HepG2 (cell line): ENCODE data around the gene RAP1GAP2. TPM values are rescaled to one million over a fixed set of nuclear protein-coding genes. Genes with fewer than 3 reads are reported as not detected.

Source experiments
- ATAC-seq: fragments of 200-7000 bp; cut with Tn5 transposase; 3 replicates; pipeline ENCODE4 v1.9.1; 2020; ENCODE audit warnings: mild to moderate bottlenecking, moderate library complexity
- BruUV-seq: library from RNA; stranded (reverse); fragments of 400-500 nt; replicated peaks from 2 replicates; lab custom pipeline; 2021; lab: Mats Ljungman, UMichigan
- CTCF ChIA-PET: fragments of 300-600 bp; formaldehyde crosslinking; extraction: SDS; loops from one replicate; lab custom pipeline; 2021; ENCODE audit warnings: low total read pairs, inconsistent platforms, low intra/inter-chr PET ratio; lab: Yijun Ruan, JAX
- POLR2A ChIA-PET: fragments of 350-600 bp; sonication (Branson Sonifier 250); formaldehyde crosslinking; loops from one replicate; lab custom pipeline; 2020; ENCODE audit warnings: antibody characterized with exemption, inconsistent platforms; lab: Yijun Ruan, JAX
- DNase-seq: peaks from one replicate; pipeline ENCODE4 v3.0.0-alpha.2; 2015; ENCODE audit warnings: low spot score
- FAIRE-seq: peaks from 3 replicates; lab custom pipeline; 2011; peaks lifted over from hg19 to GRCh38; lab: Jason Lieb, UNC
- H2AFZ ChIP-seq: one replicate; pipeline ENCODE4 v1.6.1; 2011; ENCODE audit warnings: low read length, inconsistent platforms
- H3K27ac ChIP-seq: fragments of 300-600 bp; 3 replicates; pipeline ENCODE4 v1.8.0; 2011; ENCODE audit warnings: mixed run types, mild to moderate bottlenecking, mixed read lengths, low read length, inconsistent platforms; ENCODE audit not compliant: insufficient read depth; ENCODE audit errors: extremely low read length
- H3K27me3 ChIP-seq, 2 experiments: fragments of 200-600 bp in 1 of 2; 2 replicates in 1 of 2; 3 replicates in 1 of 2; pipeline versions ENCODE4 v1.6.0 to v1.8.0; 2011; ENCODE audit warnings: low read length in 2 of 2, mild to moderate bottlenecking in 2 of 2, moderate library complexity in 2 of 2, inconsistent platforms in 1 of 2; ENCODE audit not compliant: insufficient read depth in 2 of 2, control insufficient read depth in 1 of 2
- H3K36me3 ChIP-seq, 2 experiments: fragments of 200-600 bp in 1 of 2; replicated peaks in 1 of 2; 2 replicates in 1 of 2; 3 replicates in 1 of 2; pipeline versions ENCODE4 v1.5.1 to v1.8.0; 2011; ENCODE audit warnings: low read length in 2 of 2, inconsistent platforms in 1 of 2; ENCODE audit not compliant: insufficient read depth in 2 of 2, control insufficient read depth in 1 of 2
- H3K4me1 ChIP-seq: 2 replicates; pipeline ENCODE4 v1.5.1; 2012; ENCODE audit warnings: low read length, inconsistent platforms; ENCODE audit not compliant: insufficient read depth
- H3K4me2 ChIP-seq: 2 replicates; pipeline ENCODE4 v1.6.0; 2011; ENCODE audit warnings: low read depth, low read length, inconsistent platforms
- H3K4me3 ChIP-seq, 3 experiments: fragments of 200-600 bp in 1 of 3; sonication (generic), shearing (Covaris generic) in 1 of 3; replicated peaks in 1 of 3; 2 replicates each; pipeline ENCODE4 v1.5.1; 2011 to 2016; ENCODE audit warnings: low read length in 3 of 3, inconsistent platforms in 2 of 3, low read depth in 2 of 3, mild to moderate bottlenecking in 2 of 3, control low read depth in 1 of 3, mixed read lengths in 1 of 3; ENCODE audit not compliant: insufficient read depth in 1 of 3
- H3K79me2 ChIP-seq: one replicate; pipeline ENCODE4 v1.6.1; 2011; ENCODE audit warnings: low read length, inconsistent platforms; ENCODE audit not compliant: insufficient read depth
- H3K9ac ChIP-seq: 2 replicates; pipeline ENCODE4 v1.6.0; 2011; ENCODE audit warnings: mild to moderate bottlenecking, low read depth, low read length, inconsistent platforms; ENCODE audit not compliant: insufficient read depth
- H3K9me3 ChIP-seq: 2 replicates; pipeline ENCODE4 v1.5.1; 2012; ENCODE audit warnings: mild to moderate bottlenecking, low read length
- H4K20me1 ChIP-seq: 2 replicates; pipeline ENCODE4 v1.6.0; 2011; ENCODE audit warnings: inconsistent platforms, mild to moderate bottlenecking, low read length, moderate library complexity; ENCODE audit not compliant: insufficient read depth
- CENPX ChIP-seq: sonication (generic); formaldehyde crosslinking; IDR thresholded peaks from 2 replicates; pipeline ENCODE4 v1.9.0; 2021; ENCODE audit warnings: mild to moderate bottlenecking, missing genetic modification reagents, moderate library complexity
- GLI4 ChIP-seq: sonication (generic); formaldehyde crosslinking; IDR thresholded peaks from 2 replicates; pipeline ENCODE4 v1.5.1; 2020; ENCODE audit warnings: missing genetic modification reagents, mild to moderate bottlenecking, moderate library complexity, borderline replicate concordance
- HIVEP1 ChIP-seq: sonication (generic); formaldehyde crosslinking; IDR thresholded peaks from 2 replicates; pipeline ENCODE4 v1.4.0; 2020; ENCODE audit warnings: mild to moderate bottlenecking, missing genetic modification reagents
- MXI1 ChIP-seq: IDR thresholded peaks from 3 replicates; pipeline ENCODE4 v1.6.1; 2012; ENCODE audit warnings: low read depth, low read length, inconsistent platforms, borderline replicate concordance
- RAD51 ChIP-seq: fragments of 450-650 bp; IDR thresholded peaks from 2 replicates; pipeline ENCODE4 v1.6.1; 2016; ENCODE audit warnings: borderline replicate concordance
- SMAD9 ChIP-seq: sonication (generic); formaldehyde crosslinking; IDR thresholded peaks from 2 replicates; pipeline ENCODE4 v1.5.1; 2020; ENCODE audit warnings: mild to moderate bottlenecking, missing genetic modification reagents
- TMF1 ChIP-seq: sonication (generic); formaldehyde crosslinking; IDR thresholded peaks from 2 replicates; pipeline ENCODE4 v1.8.1; 2022; ENCODE audit warnings: low read depth, missing genetic modification reagents
- ZBTB2 ChIP-seq: sonication (generic); formaldehyde crosslinking; IDR thresholded peaks from 2 replicates; pipeline ENCODE4 v1.8.0; 2022; ENCODE audit warnings: low read depth, missing genetic modification reagents
- ZNF891 ChIP-seq: sonication (generic); formaldehyde crosslinking; IDR thresholded peaks from 2 replicates; pipeline ENCODE4 v1.5.0; 2020; ENCODE audit warnings: mild to moderate bottlenecking, missing genetic modification reagents
- ZSCAN12 ChIP-seq: sonication (generic); formaldehyde crosslinking; IDR thresholded peaks from 2 replicates; pipeline ENCODE4 v1.9.0; 2021; ENCODE audit warnings: mild to moderate bottlenecking, missing genetic modification reagents
- ZSCAN30 ChIP-seq: sonication (generic); formaldehyde crosslinking; IDR thresholded peaks from 2 replicates; pipeline ENCODE4 v1.5.0; 2020; ENCODE audit warnings: mild to moderate bottlenecking, missing genetic modification reagents
- ZSCAN9 ChIP-seq: IDR thresholded peaks from 2 replicates; pipeline ENCODE4 v1.6.1; 2016; ENCODE audit warnings: borderline replicate concordance
- WGBS: methylation state at CpG from one replicate; pipeline ENCODE4 v1.1.6; 2017; ENCODE audit warnings: low lambda C conversion rate; 5-methylcytosine and 5-hydroxymethylcytosine counted together
- in situ Hi-C: cut with HindIII; loops from 2 replicates; pipeline ENCODE4 v1.10.0; 2017; ENCODE audit warnings: low pct_unique_long_range_greater_than_20kb; ENCODE audit not compliant: extremely low pct_ligation_motif_present
- intact Hi-C: fragments of 100-400 bp; cut with micrococcal nuclease; formaldehyde crosslinking; loops from one replicate; pipeline ENCODE4 v1.10.0; 2022; ENCODE audit not compliant: unreplicated experiment
- polyA plus RNA-seq, 8 experiments: library from polyadenylated mRNA; depleted of rRNA in 3 of 8; stranded (reverse) in 7 of 8; unstranded in 1 of 8; fragments of >200 nt; fragmentation: Illumina TruSeq in 4 of 8; extraction: Trizol in 4 of 8; gene quantifications; 2 replicates each; pipeline versions ENCODE4 v1.2.1 to v1.2.3, GENCODE V29; 2011 to 2016; ENCODE audit warnings: low read depth in 4 of 8, missing spikeins in 1 of 8, mixed read lengths in 1 of 8; ENCODE audit not compliant: insufficient read depth in 1 of 8
- total RNA-seq, 5 experiments: library from RNA; depleted of rRNA; stranded (reverse); fragments of >200 nt; fragmentation: Illumina TruSeq; extraction: Trizol; gene quantifications; 2 replicates each; pipeline ENCODE4 v1.2.3, GENCODE V29; 2016; ENCODE audit warnings: low read depth in 1 of 5
- TF ChIP-seq, protein P1 (sequence below): sonication (generic); formaldehyde crosslinking; IDR thresholded peaks from 2 replicates; pipeline ENCODE4 v1.4.0; 2020; ENCODE audit warnings: missing genetic modification reagents
- TF ChIP-seq, protein P2 (sequence below): sonication (generic); formaldehyde crosslinking; conservative IDR thresholded peaks from 2 replicates; pipeline ENCODE4 v1.8.0; 2022; ENCODE audit warnings: mild to moderate bottlenecking, moderate library complexity, missing genetic modification reagents
- TF ChIP-seq, protein P3 (sequence below): sonication (generic); formaldehyde crosslinking; IDR thresholded peaks from 2 replicates; pipeline ENCODE4 v1.5.1; 2020; ENCODE audit warnings: missing genetic modification reagents, mild to moderate bottlenecking, borderline replicate concordance
- TF ChIP-seq, protein P4 (sequence below): sonication (generic); formaldehyde crosslinking; IDR thresholded peaks from 2 replicates; pipeline ENCODE4 v1.5.0; 2020; ENCODE audit warnings: mild to moderate bottlenecking, missing genetic modification reagents
- TF ChIP-seq, protein P5 (sequence below): sonication (generic); formaldehyde crosslinking; IDR thresholded peaks from 2 replicates; pipeline ENCODE4 v1.8.1; 2023; ENCODE audit warnings: mild to moderate bottlenecking, missing genetic modification reagents

RAP1GAP2 gene
- total and polyA plus RNA-seq, 2 of the 13 experiments (the other 11 are each of a cell fraction or from before 2014, with no cell fraction given): 10.9 to 12.0 TPM

DNA sequence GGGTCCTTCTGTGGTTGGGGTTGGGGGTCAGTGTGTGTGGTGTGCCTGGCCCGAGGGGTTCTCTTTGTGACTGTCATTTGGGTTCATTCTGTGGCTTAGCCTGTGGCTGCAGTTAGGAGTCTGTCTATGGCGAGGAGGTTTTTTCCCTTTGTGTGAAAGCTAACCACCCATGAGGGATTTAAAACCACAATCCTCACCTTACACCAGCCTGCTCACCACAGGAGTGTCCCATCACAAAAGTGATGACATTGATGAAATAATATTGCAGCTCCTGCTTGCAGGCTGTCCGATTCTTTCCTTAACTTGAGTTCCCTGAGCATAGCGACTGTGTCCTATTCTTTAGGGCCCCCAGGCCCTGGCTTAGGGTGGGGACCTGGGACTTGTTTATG is 113.6 kb downstream of the RAP1GAP2 start:
- ChIA-PET CTCF (no interaction called here), POLR2A (no interaction called here)
- no peaks in the 10 kb centered on the region for H3K4me1 ChIP-seq
- no TSS peak for BruUV-seq
- WGBS: 64% methylated on average over 4 of the region's 4 CpGs
- intact Hi-C loops (no loop called here), in situ Hi-C loops (no loop called here)
- FAIRE-seq: no peak
- ATAC-seq: no peak
- H3K79me2 ChIP-seq: no peaks in the 10 kb centered on the region
- TF ChIP-seq ZNF891 (no peak), RAD51 (no peak), ZSCAN9 (CRISPR knock-in tag) (no peak), ZSCAN30 (CRISPR knock-in tag) (no peak), MXI1 (no peak), TMF1 (CRISPR knock-in tag) (no peak), ZSCAN12 (CRISPR knock-in tag) (no peak), SMAD9 (CRISPR knock-in tag) (no peak), ZBTB2 (no peak), HIVEP1 (CRISPR knock-in tag) (no peak), GLI4 (no peak), CENPX (CRISPR knock-in tag) (no peak)
- TF ChIP-seq, protein P1, sequence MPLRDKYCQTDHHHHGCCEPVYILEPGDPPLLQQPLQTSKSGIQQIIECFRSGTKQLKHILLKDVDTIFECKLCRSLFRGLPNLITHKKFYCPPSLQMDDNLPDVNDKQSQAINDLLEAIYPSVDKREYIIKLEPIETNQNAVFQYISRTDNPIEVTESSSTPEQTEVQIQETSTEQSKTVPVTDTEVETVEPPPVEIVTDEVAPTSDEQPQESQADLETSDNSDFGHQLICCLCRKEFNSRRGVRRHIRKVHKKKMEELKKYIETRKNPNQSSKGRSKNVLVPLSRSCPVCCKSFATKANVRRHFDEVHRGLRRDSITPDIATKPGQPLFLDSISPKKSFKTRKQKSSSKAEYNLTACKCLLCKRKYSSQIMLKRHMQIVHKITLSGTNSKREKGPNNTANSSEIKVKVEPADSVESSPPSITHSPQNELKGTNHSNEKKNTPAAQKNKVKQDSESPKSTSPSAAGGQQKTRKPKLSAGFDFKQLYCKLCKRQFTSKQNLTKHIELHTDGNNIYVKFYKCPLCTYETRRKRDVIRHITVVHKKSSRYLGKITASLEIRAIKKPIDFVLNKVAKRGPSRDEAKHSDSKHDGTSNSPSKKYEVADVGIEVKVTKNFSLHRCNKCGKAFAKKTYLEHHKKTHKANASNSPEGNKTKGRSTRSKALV (CRISPR knock-in tag): no peak
- TF ChIP-seq, protein P2, sequence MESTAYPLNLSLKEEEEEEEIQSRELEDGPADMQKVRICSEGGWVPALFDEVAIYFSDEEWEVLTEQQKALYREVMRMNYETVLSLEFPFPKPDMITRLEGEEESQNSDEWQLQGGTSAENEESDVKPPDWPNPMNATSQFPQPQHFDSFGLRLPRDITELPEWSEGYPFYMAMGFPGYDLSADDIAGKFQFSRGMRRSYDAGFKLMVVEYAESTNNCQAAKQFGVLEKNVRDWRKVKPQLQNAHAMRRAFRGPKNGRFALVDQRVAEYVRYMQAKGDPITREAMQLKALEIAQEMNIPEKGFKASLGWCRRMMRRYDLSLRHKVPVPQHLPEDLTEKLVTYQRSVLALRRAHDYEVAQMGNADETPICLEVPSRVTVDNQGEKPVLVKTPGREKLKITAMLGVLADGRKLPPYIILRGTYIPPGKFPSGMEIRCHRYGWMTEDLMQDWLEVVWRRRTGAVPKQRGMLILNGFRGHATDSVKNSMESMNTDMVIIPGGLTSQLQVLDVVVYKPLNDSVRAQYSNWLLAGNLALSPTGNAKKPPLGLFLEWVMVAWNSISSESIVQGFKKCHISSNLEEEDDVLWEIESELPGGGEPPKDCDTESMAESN: no peak
- TF ChIP-seq, protein P3, sequence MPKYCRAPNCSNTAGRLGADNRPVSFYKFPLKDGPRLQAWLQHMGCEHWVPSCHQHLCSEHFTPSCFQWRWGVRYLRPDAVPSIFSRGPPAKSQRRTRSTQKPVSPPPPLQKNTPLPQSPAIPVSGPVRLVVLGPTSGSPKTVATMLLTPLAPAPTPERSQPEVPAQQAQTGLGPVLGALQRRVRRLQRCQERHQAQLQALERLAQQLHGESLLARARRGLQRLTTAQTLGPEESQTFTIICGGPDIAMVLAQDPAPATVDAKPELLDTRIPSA (CRISPR knock-in tag): no peak
- TF ChIP-seq, protein P4, sequence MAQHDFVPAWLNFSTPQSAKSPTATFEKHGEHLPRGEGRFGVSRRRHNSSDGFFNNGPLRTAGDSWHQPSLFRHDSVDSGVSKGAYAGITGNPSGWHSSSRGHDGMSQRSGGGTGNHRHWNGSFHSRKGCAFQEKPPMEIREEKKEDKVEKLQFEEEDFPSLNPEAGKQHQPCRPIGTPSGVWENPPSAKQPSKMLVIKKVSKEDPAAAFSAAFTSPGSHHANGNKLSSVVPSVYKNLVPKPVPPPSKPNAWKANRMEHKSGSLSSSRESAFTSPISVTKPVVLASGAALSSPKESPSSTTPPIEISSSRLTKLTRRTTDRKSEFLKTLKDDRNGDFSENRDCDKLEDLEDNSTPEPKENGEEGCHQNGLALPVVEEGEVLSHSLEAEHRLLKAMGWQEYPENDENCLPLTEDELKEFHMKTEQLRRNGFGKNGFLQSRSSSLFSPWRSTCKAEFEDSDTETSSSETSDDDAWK: no peak
- TF ChIP-seq, protein P5, sequence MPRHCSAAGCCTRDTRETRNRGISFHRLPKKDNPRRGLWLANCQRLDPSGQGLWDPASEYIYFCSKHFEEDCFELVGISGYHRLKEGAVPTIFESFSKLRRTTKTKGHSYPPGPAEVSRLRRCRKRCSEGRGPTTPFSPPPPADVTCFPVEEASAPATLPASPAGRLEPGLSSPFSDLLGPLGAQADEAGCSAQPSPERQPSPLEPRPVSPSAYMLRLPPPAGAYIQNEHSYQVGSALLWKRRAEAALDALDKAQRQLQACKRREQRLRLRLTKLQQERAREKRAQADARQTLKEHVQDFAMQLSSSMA (CRISPR knock-in tag): no peak
- no peaks in the 10 kb centered on the region for H4K20me1 ChIP-seq
- DNase-seq: no peak
- H3K9me3 ChIP-seq: no peaks in the 10 kb centered on the region
- no peaks in the 10 kb centered on the region for H3K27me3 ChIP-seq
- H2AFZ ChIP-seq: no peak overlapping the region
- H3K9ac ChIP-seq: no peak overlapping the region
- no peak overlapping the region for H3K27ac ChIP-seq
- H3K36me3 ChIP-seq: no peaks in the 10 kb centered on the region
- no peak overlapping the region for H3K4me2 ChIP-seq
- no peak overlapping the region for H3K4me3 ChIP-seq
